Endometrial microvascular endothelial cells (primary cell): ENCODE data around the gene WASHC1. TPM values are rescaled to one million over a fixed set of nuclear protein-coding genes. Genes with fewer than 3 reads are reported as not detected.
"Not testable (repeated sequence)": the region's sequence is repeated elsewhere in the genome, so short reads cannot be mapped to it uniquely, and the experiment has no call there.

Source experiments
- in situ Hi-C: cut with HindIII; loops from 2 replicates; pipeline ENCODE4 v1.10.0; 2017; ENCODE audit warnings: low sequenced_read_pairs, low pct_unique_long_range_greater_than_20kb; ENCODE audit errors: inconsistent ontology term
- total RNA-seq: library from RNA; depleted of rRNA; stranded (reverse); fragments of >200 nt; gene quantifications from one replicate; pipeline ENCODE4 v1.2.3, GENCODE V29; 2015; ENCODE audit errors: inconsistent ontology term

WASHC1 gene
- total RNA-seq, 1 donor from 2014 or later, result 2.7 TPM

GRCh38 chr9:28775-29174 lies 481 bp downstream of the WASHC1 start:
- in situ Hi-C loops, result not testable (repeated sequence)

GRCh38 chr9:21621-22020 lies 7.6 kb downstream of the WASHC1 start:
- in situ Hi-C loops, result not testable (repeated sequence)

- in situ Hi-C loops, result not testable (repeated sequence)
Measured at GRCh38 chr9:16875-17274, 12.4 kb downstream of the WASHC1 start.

DNA sequence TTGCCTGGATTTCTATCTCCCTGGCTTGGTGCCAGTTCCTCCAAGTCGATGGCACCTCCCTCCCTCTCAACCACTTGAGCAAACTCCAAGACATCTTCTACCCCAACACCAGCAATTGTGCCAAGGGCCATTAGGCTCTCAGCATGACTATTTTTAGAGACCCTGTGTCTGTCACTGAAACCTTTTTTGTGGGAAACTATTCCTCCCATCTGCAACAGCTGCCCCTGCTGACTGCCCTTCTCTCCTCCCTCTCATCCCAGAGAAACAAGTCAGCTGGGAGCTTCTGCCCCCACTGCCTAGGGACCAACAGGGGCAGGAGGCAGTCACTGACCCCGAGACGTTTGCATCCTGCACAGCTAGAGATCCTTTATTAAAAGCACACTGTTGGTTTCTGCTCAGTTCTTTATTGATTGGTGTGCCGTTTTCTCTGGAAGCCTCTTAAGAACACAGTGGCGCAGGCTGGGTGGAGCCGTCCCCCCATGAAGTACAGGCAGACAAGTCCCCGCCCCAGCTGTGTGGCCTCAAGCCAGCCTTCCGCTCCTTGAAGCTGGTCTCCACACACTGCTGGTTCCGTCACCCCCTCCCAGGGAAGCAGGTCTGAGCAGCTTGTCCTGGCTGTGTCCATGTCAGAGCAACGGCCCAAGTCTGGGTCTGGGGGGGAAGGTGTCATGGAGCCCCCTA lies 15.0 kb downstream of the WASHC1 start:
- in situ Hi-C loops, result not testable (repeated sequence)

DNA sequence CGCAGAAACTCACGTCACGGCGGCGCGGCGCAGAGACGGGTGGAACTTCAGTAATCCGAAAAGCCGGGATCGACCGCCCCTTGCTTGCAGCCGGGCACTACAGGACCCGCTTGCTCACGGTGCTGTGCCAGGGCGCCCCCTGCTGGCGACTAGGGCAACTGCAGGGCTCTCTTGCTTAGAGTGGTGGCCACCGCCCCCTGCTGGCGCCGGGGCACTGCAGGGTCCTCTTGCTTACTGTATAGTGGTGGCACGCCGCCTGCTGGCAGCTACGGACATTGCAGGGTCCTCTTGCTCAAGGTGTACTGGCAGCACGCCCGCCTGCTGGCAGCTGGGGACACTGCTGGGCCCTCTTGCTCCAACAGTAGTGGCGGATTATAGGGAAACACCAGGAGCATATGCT lies 18.1 kb downstream of the WASHC1 start:
- in situ Hi-C loops, result not testable (repeated sequence)

DNA sequence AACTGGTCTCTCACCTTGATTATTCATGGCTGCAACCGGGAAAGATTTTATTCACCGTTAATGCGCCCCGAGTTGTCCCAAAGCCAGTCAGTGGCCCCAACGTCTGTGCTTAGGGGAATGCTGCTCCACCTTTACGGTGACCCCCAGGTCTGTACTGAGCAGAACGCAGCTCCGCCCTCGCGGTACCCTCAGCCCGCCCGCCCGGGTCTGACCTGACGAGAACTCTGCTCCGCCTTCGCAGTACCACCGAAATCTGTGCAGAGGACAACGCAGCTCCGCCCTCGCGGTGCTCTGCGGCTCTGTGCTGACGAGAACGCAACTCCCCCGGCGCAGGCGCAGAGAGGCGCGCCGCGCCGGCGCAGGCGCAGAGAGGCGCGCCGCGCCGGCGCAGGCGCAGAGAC lies 18.6 kb downstream of the WASHC1 start:
- in situ Hi-C loops, result not testable (repeated sequence)

DNA sequence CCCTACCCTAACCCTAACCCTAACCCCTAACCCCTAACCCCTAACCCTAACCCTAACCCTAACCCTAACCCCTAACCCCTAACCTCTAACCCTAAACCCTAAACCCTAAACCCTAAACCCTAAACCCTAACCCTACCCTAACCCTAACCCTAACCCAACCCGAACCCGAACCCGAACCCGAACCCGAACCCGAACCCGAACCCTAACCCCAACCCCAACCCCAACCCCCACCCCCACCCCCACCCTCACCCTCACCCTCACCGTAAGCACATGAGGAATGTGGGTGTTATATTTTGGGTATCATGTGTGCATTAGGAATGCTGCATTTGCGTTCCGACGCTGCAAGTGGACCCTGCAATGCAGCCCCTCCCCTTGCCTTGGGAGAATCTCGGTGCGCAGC lies 19.0 kb downstream of the WASHC1 start:
- in situ Hi-C loops, result not testable (repeated sequence)

Other genes with a start within 250 kb of the WASHC1 start
- not detected for gene FOXD4, start 89.0 kb upstream of the WASHC1 start, total RNA-seq
- 24.8 TPM for gene ZNG1A, start 149.6 kb upstream of the WASHC1 start, total RNA-seq
- gene DOCK8, start 185.4 kb upstream of the WASHC1 start, total RNA-seq, result not detected